ENCODE results near the gene ACSM2B.
"Not testable (repeated sequence)": the region's sequence is repeated elsewhere in the genome, so short reads cannot be mapped to it uniquely, and the experiment has no call there.

ACSM2B gene

DNA sequence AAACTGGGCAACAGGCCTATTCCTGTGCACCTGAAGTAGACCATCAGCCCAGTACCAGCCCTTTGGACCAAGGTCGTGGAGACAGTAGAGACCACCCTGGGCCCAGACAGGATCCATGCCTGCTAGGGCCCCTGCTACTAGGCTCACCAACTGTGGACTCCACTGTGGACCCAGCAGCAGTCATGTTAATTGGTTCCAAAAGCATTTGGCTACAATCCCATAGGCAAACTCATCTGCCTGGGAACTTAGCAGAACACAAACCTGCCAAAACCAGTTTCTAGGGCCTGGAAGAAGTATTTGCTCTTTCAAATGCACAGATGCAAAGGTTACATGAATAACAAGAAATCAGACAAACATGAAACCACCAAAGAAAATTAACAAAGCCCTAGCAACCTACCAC, 71.7 kb downstream of the ACSM2B start:
- H3K4me1 ChIP-seq (ENCODE audit: insufficient read depth, poor library complexity, severe bottlenecking), result no peaks in the 10 kb centered on the region
- no peak overlapping the region for H3K27ac ChIP-seq (ENCODE audit: poor library complexity, severe bottlenecking)
- ATAC-seq (ENCODE audit: low read depth) (no peak), DNase-seq (ENCODE audit: low spot score) (no peak)
- no peaks in the 10 kb centered on the region for H3K9me3 ChIP-seq (ENCODE audit: severe bottlenecking)
- H3K36me3 ChIP-seq (ENCODE audit: low read depth), result no peaks in the 10 kb centered on the region
- TF ChIP-seq, protein P1, sequence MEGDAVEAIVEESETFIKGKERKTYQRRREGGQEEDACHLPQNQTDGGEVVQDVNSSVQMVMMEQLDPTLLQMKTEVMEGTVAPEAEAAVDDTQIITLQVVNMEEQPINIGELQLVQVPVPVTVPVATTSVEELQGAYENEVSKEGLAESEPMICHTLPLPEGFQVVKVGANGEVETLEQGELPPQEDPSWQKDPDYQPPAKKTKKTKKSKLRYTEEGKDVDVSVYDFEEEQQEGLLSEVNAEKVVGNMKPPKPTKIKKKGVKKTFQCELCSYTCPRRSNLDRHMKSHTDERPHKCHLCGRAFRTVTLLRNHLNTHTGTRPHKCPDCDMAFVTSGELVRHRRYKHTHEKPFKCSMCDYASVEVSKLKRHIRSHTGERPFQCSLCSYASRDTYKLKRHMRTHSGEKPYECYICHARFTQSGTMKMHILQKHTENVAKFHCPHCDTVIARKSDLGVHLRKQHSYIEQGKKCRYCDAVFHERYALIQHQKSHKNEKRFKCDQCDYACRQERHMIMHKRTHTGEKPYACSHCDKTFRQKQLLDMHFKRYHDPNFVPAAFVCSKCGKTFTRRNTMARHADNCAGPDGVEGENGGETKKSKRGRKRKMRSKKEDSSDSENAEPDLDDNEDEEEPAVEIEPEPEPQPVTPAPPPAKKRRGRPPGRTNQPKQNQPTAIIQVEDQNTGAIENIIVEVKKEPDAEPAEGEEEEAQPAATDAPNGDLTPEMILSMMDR (IDR thresholded peaks at IDR 0.05; ENCODE audit: poor library complexity, severe bottlenecking), result no peak
- H3K4me3 ChIP-seq (ENCODE audit: severe bottlenecking), result no peak overlapping the region
- no peaks in the 10 kb centered on the region for H3K27me3 ChIP-seq (ENCODE audit: insufficient read depth, poor library complexity, severe bottlenecking)

DNA sequence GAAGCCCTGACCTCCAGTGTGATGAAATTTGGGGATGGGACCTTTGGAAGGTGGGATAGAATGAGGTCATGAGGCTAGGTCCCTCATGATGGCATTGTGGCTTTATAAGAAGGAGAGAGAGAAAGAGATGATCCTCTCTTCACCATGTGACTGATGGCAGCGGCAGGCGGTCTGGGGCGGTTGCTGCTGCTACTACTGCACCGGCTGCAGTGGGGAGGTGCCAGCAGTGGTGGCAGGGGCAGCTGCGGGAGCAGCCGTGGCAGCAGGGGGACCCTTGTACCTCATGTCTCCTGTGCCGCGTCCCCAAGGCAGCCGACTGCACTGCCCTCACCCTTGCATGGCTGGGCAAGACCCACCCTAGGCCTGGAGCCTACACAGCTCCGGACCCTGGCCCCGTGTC, 84.7 kb downstream of the ACSM2B start:
- H3K36me3 ChIP-seq (ENCODE audit: low read depth); H3K27me3 ChIP-seq (ENCODE audit: insufficient read depth, poor library complexity, severe bottlenecking); H3K9me3 ChIP-seq (ENCODE audit: severe bottlenecking); H3K27ac ChIP-seq (ENCODE audit: poor library complexity, severe bottlenecking); DNase-seq (ENCODE audit: low spot score); H3K4me1 ChIP-seq (ENCODE audit: insufficient read depth, poor library complexity, severe bottlenecking); ATAC-seq (ENCODE audit: low read depth); H3K4me3 ChIP-seq (ENCODE audit: severe bottlenecking): not testable (repeated sequence)

DNA sequence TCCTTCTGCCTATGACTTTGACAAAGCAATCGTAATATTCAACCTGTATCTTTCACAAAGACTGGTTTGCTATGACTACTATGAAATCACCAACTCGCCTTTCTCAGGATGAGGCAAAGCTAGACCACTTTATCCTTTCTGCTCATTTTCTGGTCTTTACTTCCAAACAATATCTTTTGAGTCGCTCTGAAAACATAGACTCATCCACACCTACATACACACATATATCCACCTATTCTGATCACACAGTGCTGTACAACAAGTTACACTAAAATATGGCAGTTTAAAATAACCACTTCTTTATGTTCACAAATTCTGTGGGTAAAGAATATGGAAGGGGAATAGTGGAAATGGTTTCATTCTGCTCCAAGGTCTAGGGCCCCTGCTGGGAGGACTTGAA, 85.2 kb downstream of the ACSM2B start:
- not testable (repeated sequence) for ATAC-seq (ENCODE audit: low read depth); H3K27me3 ChIP-seq (ENCODE audit: insufficient read depth, poor library complexity, severe bottlenecking)

More for the DNA sequence above, 85.2 kb downstream of the ACSM2B start:
- H3K4me3 ChIP-seq (ENCODE audit: severe bottlenecking); H3K9me3 ChIP-seq (ENCODE audit: severe bottlenecking); H3K27ac ChIP-seq (ENCODE audit: poor library complexity, severe bottlenecking); H3K36me3 ChIP-seq (ENCODE audit: low read depth); H3K4me1 ChIP-seq (ENCODE audit: insufficient read depth, poor library complexity, severe bottlenecking); DNase-seq (ENCODE audit: low spot score): not testable (repeated sequence)

All from RWPE2 (cell line).